Kidney epithelial cell (primary cell): ENCODE data around the gene NFASC. TPM values are rescaled to one million over a fixed set of nuclear protein-coding genes. Genes with fewer than 3 reads are reported as not detected.

Experiments
- DNase-seq: peaks from one replicate; pipeline ENCODE4 v3.0.0-alpha.2; 2010; ENCODE audit warnings: low read depth
- H3K27me3 ChIP-seq: 2 replicates; pipeline ENCODE4 v1.6.0; 2011; ENCODE audit warnings: low read length; ENCODE audit not compliant: control insufficient read depth, insufficient read depth
- H3K36me3 ChIP-seq: 2 replicates; pipeline ENCODE4 v1.5.1; 2011; ENCODE audit warnings: low read length; ENCODE audit not compliant: control insufficient read depth, insufficient read depth
- H3K4me3 ChIP-seq: 2 replicates; pipeline ENCODE4 v1.5.1; 2011; ENCODE audit warnings: low read depth, mild to moderate bottlenecking, control low read depth, low read length
- total RNA-seq: library from RNA; depleted of rRNA; stranded (reverse); fragments of >200 nt; gene quantifications from 2 replicates; pipeline ENCODE4 v1.2.3, GENCODE V29; 2015
- TF ChIP-seq, protein P1 (sequence below): IDR thresholded peaks from 2 replicates; pipeline ENCODE4 v1.5.1; 2011; ENCODE audit warnings: mild to moderate bottlenecking, moderate library complexity, low read length, control low read depth, inconsistent platforms; ENCODE audit not compliant: insufficient read depth, poor library complexity, severe bottlenecking

The NFASC gene
- total RNA-seq, 1 donor from 2014 or later = 1.2 TPM

DNA sequence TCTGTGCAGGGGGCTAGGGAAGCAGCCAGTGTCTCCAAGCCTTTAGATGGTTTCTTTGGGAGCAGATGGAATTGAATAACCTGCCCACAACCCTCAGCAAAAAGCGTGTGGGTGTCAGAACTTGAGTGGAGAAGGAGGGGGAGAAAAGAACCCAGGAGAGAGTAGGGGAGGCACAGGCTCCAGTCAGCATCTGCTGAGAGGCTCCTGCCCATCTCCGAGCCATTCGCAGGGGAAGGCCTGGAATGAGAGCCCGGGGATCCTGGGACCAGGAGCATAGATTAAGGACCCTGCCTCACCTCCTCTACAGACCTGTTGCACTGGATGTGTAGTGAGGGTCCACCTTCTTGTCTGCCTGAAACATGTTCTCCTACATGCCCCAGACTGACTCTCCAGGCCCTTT, 197.3 kb downstream of the NFASC start:
- H3K4me3 ChIP-seq = no peak overlapping the region

DNA sequence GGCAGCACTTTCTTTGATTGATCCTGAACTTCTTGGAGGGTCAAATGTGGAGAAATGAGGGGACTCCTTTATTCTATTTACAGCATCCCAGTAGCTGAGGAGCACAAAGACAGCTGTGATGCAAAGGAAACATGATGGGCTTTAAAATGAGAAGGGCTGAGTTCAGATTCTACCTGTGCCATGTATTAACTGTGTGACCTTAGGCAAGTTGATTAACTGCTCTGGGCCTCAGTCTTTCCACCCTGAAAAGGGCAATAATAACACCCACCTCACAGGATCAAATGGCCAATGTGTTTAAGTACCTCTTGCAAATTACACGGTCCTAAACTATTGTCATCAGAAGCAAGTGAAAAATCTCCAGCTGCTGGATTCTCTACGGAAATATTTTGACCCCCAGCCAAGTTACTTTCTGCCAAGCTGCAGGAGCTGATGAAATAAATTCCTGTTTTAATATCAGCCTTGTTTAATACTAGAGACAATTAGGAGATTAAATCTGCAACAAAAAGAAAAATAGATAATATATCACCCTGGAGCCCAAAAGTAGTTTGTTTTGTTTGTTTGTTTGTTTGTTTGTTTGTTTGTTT, 197.9 kb downstream of the NFASC start:
- Histone ChIP-seq H3K36me3 (no peaks in the 10 kb centered on the region), H3K4me3 (no peak overlapping the region), H3K27me3 (peaks cover 4% of the 10 kb centered on the region)
- TF ChIP-seq, protein P1, sequence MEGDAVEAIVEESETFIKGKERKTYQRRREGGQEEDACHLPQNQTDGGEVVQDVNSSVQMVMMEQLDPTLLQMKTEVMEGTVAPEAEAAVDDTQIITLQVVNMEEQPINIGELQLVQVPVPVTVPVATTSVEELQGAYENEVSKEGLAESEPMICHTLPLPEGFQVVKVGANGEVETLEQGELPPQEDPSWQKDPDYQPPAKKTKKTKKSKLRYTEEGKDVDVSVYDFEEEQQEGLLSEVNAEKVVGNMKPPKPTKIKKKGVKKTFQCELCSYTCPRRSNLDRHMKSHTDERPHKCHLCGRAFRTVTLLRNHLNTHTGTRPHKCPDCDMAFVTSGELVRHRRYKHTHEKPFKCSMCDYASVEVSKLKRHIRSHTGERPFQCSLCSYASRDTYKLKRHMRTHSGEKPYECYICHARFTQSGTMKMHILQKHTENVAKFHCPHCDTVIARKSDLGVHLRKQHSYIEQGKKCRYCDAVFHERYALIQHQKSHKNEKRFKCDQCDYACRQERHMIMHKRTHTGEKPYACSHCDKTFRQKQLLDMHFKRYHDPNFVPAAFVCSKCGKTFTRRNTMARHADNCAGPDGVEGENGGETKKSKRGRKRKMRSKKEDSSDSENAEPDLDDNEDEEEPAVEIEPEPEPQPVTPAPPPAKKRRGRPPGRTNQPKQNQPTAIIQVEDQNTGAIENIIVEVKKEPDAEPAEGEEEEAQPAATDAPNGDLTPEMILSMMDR = no peak
- no peak for DNase-seq

More for the DNA sequence above, 197.3 kb downstream of the NFASC start:
- DNase-seq = no peak
- no peaks in the 10 kb centered on the region for H3K36me3 ChIP-seq
- H3K27me3 ChIP-seq = peaks cover 4% of the 10 kb centered on the region
- TF ChIP-seq, protein P1 = no peak

DNA sequence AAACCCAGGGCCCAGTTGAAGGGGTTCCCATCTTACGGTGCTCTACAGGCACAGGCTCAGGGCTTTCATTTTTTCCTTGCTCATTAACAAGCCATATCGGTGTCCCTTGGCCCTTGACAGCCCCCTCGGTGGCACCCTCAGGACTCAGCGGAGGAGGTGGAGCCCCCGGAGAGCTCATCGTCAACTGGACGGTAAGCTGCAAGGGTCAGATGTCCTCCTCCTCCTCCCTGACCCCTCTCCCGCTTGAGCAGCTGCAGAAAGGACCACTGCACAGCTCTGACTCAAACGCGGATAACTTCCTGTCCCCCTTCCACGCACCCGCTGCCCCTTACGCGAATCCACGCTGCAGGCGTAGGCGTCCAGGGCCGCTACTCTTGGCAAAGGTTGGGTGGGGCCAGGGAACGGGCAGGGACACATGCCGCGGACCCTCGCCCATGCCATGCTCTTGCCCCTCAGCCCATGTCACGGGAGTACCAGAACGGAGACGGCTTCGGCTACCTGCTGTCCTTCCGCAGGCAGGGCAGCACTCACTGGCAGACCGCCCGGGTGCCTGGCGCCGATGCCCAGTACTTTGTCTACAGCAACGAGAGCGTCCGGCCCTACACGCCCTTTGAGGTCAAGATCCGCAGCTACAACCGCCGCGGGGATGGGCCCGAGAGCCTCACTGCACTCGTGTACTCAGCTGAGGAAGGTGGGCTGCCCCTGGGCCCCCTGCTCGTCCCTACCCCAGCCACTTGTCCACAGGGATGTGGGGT, 198.9 kb downstream of the NFASC start:
- DNase-seq = no peak
- Histone ChIP-seq H3K4me3 (no peak overlapping the region), H3K36me3 (no peaks in the 10 kb centered on the region), H3K27me3 (peaks cover 4% of the 10 kb centered on the region)
- TF ChIP-seq, protein P1 = no peak

DNA sequence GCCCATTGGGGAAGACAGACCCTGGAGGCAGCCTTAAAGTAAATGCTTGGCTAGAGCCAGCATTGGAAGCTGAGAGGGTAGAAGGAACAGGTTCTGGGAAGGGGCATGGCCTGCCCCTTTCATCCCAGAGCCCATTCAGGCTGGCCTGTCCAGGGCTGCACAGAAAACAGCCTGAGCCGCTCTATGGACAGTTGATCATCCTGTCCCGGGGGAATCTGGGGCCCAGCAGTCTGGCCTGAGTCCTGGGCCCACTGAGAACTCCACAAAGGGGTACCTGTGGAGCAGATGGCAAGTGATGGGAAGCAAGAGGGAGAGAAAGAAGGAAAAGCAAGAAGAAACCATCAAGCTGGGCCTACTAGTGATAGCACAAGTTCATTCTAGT, 200.4 kb downstream of the NFASC start:
- Histone ChIP-seq H3K27me3 (peaks cover 4% of the 10 kb centered on the region), H3K36me3 (no peaks in the 10 kb centered on the region), H3K4me3 (no peak overlapping the region)
- TF ChIP-seq, protein P1 = no peak
- no peak for DNase-seq

DNA sequence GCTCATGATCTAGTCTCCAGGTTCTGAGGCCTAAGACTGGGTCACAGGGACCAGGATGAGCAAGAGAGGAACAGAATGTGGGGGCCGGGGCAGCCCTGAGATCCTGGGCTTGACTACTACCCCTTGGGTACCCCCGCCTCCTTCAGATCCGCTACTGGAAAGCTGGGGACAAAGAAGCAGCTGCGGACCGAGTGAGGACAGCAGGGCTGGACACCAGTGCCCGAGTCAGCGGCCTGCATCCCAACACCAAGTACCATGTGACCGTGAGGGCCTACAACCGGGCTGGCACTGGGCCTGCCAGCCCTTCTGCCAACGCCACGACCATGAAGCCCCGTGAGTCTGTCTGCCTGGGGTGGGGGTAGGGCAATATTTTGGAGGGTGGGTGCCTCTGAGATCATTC, 201.1 kb downstream of the NFASC start:
- Histone ChIP-seq H3K27me3 (peaks cover 4% of the 10 kb centered on the region), H3K36me3 (no peaks in the 10 kb centered on the region)

More for the DNA sequence above, 201.1 kb downstream of the NFASC start:
- TF ChIP-seq, protein P1 = no peak
- no peak for DNase-seq
- no peak overlapping the region for H3K4me3 ChIP-seq
